Dermis blood vessel endothelial cell (primary cell): ENCODE results near the gene RPS16. TPM values are rescaled to one million over a fixed set of nuclear protein-coding genes. Genes with fewer than 3 reads are reported as not detected.
"Not testable (repeated sequence)": the region's sequence is repeated elsewhere in the genome, so short reads cannot be mapped to it uniquely, and the experiment has no call there.

Source experiments
- DNase-seq: peaks from one replicate; pipeline ENCODE4 v3.0.0; 2010
- total RNA-seq: library from RNA; depleted of rRNA; stranded (reverse); fragments of >200 nt; gene quantifications from 2 replicates; pipeline ENCODE4 v1.2.3, GENCODE V29; 2014

Gene RPS16
- total RNA-seq, result 49.0 and 115 TPM in 2 replicates

DNA sequence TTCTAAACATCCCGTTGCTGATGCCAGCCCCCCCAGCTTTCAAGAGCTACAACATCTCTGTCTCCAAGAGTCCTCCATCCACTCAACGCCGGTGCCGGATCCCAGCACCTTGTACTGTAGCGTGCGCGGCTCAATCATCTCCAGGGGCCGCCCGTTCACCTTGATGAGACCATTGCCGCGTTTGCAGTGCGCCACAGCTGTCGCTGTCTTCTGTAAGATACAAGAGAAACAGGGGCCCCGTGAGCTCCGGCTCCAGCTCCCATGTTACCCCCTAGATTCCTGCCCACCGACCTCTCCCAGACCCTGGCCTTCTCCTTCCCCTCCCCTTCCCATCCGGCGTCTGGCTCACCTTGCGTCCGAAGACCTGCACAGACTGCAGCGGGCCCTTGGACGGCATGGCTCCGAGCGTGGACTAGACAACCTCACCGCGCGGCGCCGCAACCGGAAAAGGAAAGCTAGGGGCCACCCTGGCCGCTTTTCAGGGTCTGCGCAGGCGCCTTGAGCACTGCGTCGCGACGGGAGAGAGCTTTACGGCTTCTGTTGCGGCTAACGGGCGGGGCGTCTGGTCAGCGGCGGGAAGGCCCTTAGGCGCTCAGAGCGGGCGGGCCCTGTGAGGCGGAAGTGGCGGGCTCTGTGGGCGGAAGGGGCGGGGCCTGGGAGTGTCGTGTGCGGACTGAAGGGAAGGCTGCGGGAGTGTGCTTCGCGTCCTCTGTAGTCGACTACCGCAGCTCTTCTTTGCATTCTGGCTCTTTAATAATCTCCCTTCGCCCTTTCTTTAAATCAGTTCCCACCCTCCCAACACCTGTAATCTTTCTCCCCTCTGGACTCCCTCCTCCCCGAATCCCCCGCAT, at the start of gene RPS16:
Gene RPS16, minus strand, starts transcription at position 451 of the 851 bp plus-strand sequence. Its CDS starts 54 bp downstream, at position 397.
- peak; percentile 99 for DNase-seq

DNA sequence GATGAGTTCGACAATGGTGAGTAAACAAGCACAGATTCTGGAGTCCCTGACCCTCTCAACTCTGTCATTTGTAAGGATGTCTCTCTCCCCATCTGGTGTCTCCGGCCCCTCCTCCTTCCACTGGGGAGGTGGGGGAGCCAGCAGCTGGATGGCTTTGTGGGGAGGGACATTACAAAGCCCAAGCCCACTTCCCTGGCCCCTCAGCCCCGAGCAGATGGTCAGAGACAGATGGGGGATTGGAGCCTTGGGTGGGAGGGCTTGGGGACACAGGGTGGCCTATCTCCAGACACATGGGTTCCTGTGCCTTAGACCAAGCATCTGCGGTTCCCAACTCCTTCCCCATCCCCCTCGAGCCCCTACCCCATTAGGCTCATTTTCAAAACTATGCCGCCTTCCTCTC, 47.4 kb upstream of the RPS16 start:
- DNase-seq, result no peak

DNA sequence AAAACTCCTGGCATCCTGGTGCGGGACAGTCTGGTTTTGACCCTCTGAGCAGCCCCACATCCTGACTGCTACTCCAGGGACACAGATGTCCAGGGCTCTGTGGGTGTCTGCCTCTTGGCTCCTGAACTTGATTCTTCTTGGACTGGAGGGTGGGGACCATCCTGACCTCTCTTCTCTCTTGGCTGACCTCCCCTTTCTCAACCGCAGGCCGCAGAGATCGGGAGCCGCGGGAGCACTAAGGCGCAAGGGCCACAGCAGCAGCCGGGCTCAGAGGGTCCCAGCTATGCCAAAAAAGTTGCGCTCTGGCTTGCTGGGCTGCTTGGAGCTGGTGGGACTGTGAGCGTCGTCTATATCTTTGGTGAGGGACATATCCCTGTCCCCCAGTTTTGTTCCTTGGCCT, 45.9 kb upstream of the RPS16 start:
- no peak for DNase-seq

DNA sequence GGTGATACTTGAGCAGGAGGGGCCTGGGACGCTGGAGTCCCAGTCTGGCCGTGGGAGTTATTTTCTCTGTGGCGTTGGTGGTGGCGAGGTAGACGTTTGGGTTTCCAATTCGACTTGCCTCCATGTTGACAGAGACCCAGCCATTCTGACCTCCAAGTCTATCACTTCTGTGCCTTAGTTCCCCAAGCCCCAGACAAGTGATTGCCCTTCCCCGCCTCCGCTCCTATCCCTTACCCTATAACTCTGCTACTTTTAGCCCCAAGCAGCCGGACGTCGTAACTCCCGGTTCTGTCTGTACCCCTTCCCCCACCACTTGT, 45.4 kb upstream of the RPS16 start:
- peak; percentile 31 for DNase-seq

DNA sequence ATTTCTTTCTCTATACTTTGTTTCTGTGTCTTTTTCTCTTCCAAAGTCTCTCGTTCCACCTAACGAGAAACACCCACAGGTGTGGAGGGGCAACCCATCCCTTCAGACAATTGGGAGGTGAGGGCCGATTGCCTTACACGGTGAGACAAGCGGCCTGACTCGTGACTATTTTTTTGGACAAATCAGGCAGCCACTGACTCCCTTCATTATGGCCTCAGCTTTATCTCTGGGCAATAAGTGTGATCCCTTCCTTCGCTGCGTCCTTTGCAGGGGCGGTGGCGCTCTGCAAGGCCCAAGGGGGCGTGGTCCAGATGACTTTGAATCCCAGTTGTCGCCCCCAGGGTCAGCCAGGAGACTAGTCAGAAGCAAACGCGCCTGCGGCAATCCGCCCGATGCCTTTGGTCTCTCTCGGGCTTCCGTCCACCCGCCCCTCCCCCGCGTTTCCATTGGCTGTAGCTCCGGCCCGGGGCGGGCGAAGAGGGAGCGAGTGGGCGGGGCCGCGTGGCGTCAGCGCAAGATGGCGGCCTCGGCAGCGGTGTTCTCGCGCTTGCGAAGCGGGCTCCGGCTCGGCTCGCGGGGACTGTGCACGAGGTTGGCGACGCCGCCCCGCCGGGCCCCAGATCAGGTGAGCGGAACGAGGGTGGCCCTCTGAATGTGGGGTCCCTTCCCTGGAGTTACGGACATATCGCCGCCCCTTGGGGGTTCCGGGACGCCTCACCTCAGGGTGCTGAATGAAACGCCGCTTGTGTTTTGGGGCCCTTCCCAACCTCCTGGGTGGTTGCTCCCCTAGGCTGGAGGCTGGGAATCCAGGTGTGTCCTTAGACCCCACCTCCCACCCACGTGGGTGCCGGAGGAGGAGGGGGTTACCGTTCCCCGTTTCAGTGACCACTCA, 44.8 kb upstream of the RPS16 start, which contains the start of gene TIMM50:
Gene TIMM50, plus strand, starts transcription at position 502 of the 892 bp plus-strand sequence. Its CDS starts 16 bp downstream, at position 518.
- DNase-seq, result peak; percentile 96

DNA sequence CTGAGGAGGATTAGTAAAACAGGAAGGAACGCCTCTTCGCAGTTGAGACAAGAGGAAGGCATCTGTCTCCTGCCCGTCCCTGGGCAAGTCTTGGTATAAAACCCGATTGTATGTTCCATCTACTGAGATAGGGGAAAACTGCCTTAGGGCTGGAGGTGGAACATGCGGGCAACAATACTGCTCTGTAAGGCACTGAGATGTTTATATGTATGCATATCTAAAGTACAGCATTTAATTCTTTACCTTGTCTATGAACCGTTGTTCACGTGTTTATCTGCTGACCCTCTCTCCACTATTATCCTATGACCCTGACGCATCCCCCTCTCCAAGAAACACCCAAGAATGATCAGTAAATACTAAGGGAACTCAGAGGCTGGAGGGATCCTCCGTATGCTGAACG, 44.2 kb upstream of the RPS16 start:
- DNase-seq, result no peak

DNA sequence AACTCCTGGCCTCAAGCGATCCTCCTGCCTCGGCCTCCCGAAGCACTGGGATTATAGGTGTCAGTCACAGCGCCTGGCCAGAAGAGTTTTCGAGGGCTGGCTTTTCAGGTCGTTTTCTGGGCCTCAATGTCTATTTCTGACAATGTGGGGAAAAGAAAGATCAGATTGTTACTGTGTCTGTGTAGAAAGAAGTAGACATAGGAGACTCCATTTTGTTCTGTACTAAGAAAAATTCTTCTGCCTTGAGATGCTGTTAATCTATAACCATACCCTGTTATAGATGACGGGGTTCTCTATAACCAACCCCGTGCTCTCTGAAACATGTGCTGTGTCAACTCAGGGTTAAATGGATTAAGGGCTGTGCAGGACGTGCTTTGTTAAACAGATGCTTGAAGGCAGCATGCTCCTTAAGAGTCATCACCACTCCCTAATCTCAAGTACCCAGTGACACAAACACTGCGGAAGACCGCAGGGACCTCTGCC, 43.6 kb upstream of the RPS16 start:
- not testable (repeated sequence) for DNase-seq

DNA sequence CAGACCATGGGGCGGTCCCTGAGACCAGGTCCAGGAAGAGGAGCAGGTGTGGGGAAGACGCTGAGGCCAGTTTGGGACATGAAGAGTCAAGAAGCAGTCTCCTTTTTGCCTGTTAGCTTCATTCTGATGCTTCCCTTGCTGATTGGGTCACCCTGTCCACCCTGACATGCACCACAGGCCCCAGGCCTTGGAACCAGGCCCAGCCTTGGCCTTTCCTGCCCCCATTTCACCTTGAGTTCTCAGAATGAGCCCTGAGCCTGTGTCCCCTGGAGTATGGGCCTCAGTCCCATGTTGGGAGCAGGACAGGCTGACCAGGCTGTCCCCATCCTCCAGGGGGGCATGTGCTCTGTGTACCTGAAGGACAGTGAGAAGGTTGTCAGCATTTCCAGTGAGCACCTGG, 40.0 kb upstream of the RPS16 start:
- DNase-seq, result no peak

DNA sequence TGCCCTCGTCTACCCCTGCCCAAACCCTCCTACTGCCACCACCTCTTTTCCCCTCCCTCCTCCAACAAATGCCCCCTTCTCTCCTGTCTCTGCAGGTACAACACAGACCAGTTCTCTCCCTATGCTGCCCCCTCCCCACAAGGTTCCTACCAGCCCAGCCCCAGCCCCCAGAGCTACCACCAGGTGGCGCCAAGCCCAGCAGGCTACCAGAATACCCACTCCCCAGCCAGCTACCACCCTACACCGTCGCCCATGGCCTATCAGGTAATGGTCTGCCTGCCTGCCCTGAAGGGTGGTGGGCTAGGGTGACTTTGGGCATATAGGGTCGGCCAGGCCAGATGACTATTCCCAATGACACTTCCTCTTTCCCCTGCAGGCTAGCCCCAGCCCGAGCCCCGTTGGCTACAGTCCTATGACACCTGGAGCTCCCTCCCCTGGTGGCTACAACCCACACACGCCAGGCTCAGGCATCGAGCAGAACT, 38.4 kb upstream of the RPS16 start:
- peak; percentile 75 for DNase-seq

DNA sequence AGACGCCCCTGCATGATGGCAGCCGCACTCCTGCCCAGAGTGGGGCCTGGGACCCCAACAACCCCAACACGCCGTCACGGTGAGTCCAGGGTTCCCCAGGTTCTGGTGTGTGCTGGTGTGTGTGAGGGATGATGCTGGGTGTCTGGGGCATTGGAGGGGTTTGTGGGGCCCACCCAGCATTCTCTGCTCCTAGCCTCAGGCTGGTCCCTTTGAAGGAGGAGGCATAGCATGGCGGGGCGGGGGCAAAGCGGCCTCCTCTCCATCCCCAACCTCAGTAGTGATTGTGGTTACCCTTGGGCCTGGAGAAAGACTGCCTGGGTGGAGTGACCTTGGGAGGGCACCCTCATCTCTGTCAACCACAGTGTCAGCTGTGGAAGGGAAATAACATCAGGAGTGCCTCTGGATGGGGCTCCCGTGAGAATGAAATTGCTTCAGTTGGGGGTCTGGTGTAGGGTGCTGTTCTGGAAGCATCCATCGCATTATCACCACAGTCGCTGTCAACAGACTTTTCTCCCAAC, 37.8 kb upstream of the RPS16 start:
- no peak for DNase-seq

DNA sequence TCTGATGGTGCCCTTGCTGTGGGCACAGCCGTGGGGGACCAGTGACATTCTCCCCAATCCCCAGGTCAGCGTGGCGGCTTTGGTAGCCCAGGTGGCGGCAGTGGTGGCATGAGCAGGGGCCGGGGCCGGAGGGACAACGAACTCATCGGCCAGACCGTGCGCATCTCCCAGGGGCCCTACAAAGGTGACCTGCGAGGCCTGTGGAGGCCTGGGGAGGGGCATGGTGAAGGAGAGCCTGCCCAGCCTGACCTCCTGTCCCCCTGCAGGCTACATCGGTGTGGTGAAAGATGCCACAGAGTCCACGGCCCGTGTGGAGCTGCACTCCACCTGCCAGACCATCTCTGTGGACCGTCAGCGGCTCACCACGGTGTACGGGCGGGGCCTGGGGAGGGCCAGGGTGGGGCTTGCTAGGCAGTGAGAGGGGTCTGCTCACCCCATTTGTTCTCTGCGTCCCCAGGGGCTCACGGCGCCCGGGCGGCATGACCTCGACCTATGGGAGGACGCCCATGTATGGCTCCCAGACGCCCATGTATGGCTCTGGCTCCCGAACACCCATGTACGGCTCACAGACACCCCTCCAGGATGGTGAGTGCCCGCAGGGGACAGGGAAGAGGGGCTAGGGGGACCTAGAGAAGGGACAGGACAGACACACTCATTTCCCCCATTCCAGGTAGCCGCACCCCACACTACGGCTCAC, 37.1 kb upstream of the RPS16 start:
- no peak for DNase-seq

DNA sequence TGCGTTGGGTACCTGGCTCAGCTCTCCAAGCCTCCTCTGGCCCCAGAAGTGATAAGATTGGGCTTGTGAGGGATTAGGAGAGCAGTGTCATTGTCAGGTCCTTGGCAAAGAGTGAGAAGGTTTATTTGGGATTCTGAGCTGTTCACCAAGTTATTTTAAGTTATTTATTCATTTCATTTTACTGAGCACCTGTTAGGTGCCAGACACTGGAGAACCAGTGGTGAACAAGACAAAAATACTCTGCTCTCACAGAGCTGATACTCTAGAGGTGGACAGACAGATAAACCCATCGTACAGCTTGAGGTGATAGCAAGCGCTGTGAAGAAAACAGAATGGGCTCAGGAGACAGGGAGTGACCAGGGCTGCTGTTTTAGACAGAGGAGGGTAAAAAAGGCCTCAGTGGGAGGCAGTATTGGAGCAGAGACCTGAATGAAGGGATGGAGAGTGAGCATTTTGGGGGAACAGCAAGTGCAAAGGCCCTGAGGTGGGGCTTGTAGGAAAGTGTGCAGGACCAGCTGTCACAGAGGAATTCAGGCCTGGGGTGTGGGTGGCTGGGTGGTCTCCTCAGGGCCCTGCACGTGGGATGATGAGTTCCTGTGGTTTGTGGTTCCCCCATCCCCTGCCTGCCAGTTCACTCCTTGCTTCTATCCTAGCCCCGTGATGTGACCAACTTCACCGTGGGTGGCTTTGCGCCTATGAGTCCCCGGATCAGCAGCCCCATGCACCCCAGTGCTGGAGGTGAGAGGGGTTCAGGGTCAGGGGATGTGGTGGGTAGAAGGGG, 36.2 kb upstream of the RPS16 start:
- no peak for DNase-seq

DNA sequence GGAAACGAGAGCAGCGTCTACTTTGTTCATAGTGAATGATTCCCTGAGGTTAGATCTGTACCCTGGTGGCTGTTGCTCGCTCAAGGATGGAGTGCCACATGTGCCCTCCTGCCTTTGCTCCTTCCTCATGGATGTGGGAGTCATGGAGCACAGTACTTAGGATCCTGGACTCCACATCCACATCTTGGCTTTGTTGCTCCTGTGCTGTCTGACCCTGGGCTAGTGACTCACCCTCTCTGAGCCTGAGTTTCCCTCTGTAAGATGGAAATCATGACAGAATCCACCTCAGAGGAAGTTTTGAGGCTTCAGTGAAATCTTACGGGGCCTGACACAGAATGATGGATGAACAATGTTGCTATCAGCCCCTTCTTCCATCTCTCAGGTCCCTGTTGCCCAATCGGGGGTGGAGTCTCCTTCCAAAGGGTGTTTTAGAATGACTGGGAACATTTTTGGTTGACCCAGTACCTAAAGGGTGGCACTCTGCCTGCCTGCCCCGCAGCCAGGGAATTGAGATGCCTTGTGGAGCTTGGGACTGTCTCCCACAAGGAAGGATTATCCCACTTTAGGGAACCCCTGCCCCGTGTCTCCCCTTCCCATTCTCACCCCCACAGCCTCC, 35.1 kb upstream of the RPS16 start:
- no peak for DNase-seq

DNA sequence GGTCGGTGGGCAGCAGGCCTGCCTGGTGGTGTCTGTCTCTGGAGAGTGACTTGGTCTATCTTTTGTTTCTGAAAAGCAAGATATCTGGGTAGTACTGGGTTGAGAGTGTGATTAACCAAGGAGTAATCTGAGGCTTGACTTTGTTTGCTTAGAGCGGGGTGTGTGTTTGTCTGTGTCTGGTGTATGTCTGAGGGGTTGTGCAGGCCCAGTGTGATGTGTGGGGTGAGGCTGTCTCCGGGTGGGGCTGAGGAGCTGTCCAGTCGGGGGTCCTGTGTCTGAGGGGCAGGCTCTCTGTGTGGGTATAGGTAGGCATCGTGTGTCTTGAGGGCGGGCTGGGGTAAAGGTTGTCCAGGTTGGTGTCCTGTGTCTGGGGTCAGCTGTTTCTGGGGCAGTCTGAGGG, 33.8 kb upstream of the RPS16 start:
- DNase-seq, result no peak

DNA sequence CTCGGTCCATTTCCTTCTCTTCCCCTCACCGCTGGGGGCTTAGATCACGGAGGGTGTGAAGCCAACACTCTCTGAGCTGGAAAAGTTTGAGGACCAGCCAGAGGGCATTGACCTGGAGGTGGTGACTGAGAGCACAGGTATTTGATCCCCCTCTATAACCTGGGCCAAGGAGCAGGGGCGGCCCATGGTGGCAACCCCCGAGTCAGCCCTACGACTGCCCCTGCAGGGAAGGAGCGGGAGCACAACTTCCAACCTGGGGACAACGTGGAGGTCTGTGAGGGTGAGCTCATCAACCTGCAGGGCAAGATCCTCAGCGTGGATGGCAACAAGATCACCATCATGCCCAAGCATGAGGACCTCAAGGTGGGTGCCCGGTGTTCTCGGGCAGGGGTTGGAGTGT, 33.3 kb upstream of the RPS16 start:
- no peak for DNase-seq

DNA sequence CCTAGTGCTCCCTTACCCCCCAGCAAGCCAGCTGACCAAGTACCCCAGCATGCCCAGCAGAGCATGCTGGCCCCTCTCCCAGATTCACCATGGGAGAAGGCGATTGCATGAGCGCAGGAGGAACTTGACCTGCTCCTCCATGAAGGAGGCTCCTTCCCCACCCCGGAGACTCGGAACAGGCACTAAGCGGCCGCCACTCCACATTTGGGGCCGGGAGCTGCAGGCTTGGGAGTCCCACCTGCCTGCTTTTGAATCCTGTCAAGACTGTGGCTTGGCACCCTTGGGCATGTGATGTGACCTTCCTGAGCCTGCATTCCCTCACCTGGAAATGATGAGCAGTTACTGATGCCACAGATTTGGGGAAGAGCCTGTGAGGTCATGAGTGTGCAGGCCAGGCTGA, 32.2 kb upstream of the RPS16 start:
- no peak for DNase-seq

DNA sequence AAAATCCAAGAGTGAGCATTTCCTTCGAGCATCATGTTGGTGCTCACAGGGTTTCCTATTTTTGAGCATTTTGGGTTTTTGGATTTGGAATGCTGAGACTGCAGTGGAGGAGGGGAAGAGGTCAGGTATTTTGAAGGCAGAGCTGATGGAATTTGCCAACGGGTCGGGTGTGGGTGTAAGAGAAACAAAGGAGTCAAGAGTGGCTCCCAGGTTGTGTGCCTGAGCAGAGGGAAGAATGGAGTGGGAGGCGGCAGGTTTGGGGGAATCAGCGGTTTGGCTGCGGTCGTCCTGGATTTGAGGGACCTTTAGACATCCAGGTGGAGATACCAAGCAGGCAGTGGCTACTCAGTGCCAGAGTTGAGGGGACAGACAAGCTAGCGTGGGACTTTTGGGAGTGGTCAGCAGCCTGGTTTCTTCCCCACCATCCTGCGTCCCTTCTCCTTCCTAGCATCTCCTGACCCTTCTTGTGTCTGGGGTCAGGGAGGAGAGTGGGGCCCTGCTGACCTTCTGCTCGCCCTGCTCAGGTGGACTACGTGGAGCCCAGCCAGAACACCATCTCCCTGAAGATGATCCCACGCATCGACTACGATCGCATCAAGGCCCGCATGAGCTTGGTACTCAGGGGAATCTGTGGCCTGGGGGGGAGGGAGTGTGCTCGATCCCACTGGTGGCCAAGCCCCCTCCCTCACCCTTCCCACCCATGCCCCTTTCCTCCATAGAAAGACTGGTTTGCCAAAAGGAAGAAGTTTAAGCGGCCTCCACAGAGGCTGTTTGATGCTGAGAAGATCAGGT, 30.4 kb upstream of the RPS16 start:
- DNase-seq, result no peak

DNA sequence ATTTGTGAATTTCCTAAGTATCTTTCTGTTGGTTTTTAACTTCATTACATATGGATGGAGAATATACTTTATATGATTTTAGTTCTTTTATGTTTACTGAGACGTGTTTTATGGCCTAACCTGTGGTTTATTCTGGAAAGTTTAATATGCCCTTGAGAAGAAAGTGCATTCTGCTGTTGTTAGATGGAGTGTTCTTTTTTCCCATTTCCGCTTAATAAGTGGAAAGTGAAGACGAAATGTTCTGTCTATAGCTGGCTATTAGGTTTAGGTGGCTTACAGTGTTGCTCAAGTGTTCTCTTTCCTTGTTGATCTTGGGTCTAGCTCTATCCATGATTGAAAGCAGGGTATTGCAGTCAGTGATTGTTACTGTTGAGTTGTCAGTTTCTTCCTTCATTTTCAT, 27.7 kb upstream of the RPS16 start:
- no peak for DNase-seq

DNA sequence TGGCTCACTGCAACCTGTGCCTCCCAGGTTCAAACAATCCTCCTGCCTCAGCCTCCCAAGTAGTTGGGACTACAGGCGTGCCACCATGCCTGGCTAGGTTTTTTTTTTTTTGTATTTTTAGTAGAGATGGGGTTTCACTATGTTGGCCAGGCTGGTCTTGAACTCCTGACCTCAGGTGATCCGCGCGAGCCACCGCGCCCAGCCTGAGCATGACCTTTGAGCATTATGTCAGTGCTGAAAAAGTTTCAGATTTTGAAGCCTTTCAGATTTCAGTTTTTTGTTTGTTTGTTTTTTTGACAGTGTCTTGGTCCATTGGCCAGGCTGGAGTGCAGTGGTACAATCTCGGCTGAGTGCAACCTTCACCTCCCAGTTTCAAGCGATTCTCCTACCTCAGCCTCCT, 15.5 kb upstream of the RPS16 start:
- DNase-seq, result not testable (repeated sequence)

DNA sequence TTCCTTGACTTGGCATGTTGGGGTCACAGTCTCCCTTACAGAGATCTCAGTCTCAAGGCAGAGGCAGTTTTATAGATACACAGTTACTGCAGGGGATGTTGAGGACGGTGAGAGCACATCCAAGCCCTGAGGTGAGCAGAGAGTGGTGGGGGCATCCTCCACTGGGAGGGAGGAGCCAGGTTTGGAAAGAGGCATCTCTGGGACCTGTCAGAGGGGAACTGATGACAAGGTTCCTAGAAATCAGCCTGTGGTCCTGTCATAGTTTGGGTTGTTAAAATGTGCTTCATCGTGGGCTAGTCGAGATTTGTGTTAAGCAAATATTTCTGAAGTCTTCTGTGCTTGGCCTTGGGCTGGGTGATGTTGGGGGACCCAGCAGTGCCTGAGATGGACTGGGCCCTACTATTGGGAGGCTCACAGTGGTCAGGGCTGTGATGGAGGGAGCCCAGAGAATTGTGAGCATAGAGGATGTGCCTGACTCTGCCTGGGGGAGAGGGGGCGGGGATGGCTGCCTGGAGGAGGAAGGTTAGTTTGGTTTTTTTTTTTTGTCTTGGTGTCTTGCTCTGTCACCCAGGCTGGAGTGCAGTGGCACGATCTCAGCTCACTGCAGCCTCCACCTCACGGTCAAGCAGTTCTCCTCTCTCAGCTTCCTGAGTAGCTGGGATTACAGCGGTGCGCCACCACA, 13.5 kb upstream of the RPS16 start:
- DNase-seq, result no peak
